Prostate gland (tissue), 2 donors: Measurements from ENCODE around the gene TMEM184A.

Source experiments
- CTCF ChIP-seq, 4 experiments: fragments of 200-600 bp in 2 of 4; fragments of 450-650 bp in 2 of 4; sonication (generic) in 2 of 4; IDR thresholded peaks; 1 replicate in 3 of 4; 2 replicates in 1 of 4; pipeline ENCODE4 v1.5.1; 2016 to 2019; ENCODE audit warnings: antibody characterized with exemption in 4 of 4, mild to moderate bottlenecking in 2 of 4, moderate library complexity in 2 of 4
- POLR2AphosphoS5 ChIP-seq: sonication (generic); formaldehyde crosslinking; IDR thresholded peaks from one replicate; pipeline ENCODE4 v1.6.1; 2017; ENCODE audit warnings: antibody characterized with exemption

DNA sequence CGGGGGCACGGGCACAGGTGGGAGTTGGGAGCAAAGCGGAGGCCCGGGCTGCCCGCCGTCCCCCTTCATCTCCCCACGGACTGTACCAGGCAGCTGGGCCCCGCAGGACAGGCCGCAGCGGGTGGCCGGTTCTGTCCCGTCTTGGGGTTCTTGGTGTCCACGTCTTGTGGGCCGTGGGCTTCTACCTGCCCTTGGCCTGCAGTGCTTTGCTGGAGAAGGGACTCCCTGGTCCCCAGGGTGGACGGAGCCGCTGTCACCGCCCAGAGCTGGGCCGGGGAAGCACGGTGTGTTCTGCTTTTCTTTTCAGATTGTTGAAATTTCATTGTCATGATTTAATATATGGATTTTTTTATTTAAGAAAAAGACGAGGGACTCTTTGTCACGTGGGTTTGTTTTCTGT lies 13.7 kb downstream of the TMEM184A start:
- no peak for TF ChIP-seq CTCF (IDR thresholded peaks at IDR 0.05)
- no peak for TF ChIP-seq POLR2AphosphoS5
